GM19467 (cell line): Measurements from ENCODE around the gene KLHL17.
"Not testable (repeated sequence)": the region's sequence is repeated elsewhere in the genome, so short reads cannot be mapped to it uniquely, and the experiment has no call there.

ENCODE experiments used
- ATAC-seq: cut with Tn5 transposase; IDR thresholded peaks from one replicate; pipeline ENCODE4 v1.9.1; 2021; ENCODE audit warnings: mild to moderate bottlenecking, moderate library complexity; ENCODE audit not compliant: unreplicated experiment

Gene KLHL17

DNA sequence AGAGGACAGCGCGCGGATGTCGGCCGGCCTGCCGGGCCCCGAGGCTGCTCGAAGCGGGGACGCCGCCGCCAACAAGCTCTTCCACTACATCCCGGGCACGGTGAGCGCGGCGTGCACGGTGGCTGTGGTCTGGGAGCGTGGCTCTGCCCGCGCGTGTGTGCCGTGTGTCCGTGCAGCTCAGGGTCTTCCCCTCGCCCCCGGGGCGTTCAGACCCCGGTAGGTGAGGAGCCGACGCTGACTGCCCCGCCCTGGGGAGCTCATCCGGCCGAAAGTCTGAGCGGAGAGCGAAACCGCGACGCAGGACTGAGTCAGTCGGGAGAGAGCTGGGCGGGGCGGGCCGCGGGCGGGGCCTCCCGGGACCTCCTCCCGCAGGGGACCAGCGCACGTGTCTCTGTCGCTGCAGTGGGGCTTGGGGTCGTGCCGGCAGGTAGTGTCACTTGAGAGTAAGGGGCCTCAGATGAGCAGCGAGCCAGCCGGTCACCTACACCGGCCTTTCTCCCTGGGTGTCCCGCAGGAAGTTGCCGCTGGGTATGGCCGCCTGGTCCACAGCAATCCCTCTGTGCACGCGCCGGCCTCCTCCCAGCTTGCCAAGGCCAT, 6.4 kb downstream of the KLHL17 start:
- peak; percentile 57 for ATAC-seq

DNA sequence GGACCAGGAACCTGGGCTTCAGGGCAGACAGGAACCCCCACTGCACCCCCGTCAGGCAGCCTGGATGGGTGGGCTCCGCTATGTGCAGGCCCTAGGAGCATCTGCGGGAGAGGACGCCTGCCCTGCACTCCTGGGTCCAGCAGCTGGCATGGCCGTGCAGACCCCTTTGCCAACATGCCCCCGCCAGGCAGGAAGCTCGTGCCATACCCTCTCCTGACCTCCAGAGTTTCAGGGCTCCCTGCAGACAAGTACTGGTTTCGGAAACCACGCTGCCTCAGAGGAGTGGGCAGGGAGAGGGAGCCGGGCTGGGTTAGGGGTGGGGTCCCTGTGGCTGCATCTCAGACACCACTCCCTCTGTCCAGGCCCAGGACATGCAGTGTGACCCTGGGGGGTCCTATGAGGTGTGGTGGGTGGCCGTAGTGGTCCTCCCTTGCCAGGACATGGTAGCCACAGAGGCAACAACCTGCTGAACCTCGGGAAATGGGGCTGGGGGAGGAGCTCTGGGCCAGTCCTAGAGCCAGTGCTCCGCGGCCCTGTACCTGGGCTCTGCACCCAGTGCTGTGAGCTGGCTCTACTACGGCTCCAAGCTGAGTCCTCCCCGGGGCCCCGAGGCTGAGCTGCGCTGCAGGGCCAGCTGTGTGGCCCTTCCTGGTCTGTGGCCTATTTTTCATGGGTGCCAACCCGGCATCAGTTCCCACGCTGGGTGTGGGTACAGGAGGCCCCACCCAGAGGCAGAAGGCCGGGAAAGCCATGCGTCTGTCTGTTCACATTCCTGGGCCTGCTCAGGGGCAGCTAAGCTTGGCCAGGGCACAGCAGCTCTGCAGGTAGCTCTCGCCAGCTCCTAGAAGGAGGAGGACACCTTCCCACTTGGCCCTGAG, 7.3 kb downstream of the KLHL17 start:
- ATAC-seq = no peak

DNA sequence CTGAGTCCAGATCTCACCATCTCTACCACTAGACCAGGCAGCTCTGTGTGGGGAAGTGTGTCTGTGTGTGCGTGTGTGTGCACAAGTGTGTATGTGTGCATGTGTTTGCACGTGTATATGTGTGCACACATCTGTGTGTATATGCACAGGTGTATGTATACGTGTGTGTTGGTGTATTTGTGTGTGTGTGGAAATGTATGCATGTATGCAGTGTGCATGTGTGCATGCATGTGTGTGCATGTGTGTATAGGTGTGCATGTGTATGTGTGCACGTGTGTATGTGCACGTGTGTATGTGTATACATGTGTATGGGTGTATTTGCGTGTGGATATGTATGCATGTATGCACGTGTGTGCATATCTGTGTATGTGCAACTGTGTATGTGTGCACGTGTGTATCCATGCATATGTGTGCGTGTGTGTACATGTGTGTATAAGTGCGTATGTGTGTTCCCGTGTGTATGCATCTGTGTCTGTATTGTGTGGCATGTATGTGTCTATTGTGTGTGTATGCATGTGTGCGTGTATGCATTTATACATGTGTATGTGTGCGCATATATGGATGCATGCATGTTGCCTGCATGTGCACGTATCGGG, 9.0 kb downstream of the KLHL17 start:
- no peak for ATAC-seq

DNA sequence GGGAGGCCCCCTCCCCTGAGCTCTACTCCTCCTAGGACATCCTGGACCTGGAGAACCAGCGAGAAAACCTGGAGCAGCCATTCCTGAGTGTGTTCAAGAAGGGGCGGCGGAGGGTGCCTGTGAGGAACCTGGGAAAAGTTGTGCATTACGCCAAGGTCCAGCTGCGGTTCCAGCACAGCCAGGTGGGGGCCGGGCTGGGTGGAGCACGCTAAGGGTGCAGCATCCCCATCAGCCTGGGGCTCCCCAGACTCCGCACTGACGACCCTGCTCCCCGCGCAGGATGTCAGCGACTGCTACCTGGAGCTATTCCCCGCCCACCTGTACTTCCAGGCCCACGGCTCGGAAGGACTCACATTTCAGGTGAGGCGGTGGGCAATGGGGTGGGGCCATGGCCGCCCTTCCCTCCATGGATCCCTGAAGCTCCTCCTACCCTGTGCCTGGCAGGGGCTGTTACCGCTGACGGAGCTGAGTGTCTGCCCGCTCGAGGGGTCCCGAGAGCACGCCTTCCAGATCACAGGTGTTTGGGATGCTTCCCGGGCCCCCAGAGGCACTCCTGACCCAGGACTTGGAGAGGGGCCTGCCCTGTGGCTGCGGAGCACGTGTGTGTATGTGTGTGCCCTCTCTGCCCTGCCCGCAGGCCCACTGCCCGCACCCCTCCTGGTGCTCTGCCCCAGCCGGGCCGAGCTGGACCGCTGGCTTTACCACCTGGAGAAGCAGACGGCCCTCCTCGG, 10.0 kb downstream of the KLHL17 start:
- ATAC-seq = no peak

DNA sequence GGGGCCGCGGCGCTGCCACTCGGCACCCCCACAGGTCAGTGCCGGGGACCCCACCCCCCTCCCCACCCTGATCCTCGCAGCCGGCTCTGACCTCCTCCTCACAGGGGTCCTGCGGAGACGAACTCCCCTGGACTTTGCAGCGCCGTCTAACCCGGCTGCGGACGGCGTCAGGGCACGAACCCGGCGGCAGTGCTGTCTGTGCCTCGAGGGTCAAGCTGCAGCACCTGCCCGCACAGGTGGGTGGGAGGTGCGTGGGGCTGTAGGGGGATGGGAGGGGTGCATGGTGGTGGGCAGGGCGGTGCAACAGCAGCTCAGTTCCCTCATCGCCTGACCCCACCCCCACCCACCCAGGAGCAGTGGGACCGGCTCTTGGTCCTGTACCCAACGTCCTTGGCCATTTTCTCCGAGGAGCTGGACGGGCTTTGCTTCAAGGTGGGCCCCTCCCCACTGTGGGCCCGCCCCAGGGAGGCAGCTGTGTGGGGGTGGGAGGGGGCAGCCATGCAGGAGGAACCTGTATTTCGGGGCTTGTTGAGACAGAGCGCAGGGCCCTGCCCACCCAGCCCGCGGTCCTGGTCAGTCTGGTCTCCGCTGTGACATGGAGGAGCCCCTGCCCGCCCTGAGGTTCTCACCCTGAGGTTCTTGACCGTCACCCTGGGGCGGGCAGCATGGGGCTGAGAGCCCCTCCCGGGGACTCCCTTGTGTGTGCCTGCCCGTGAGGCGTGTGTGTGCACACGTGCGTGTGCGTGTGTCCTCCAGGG, 10.8 kb downstream of the KLHL17 start:
- no peak for ATAC-seq

DNA sequence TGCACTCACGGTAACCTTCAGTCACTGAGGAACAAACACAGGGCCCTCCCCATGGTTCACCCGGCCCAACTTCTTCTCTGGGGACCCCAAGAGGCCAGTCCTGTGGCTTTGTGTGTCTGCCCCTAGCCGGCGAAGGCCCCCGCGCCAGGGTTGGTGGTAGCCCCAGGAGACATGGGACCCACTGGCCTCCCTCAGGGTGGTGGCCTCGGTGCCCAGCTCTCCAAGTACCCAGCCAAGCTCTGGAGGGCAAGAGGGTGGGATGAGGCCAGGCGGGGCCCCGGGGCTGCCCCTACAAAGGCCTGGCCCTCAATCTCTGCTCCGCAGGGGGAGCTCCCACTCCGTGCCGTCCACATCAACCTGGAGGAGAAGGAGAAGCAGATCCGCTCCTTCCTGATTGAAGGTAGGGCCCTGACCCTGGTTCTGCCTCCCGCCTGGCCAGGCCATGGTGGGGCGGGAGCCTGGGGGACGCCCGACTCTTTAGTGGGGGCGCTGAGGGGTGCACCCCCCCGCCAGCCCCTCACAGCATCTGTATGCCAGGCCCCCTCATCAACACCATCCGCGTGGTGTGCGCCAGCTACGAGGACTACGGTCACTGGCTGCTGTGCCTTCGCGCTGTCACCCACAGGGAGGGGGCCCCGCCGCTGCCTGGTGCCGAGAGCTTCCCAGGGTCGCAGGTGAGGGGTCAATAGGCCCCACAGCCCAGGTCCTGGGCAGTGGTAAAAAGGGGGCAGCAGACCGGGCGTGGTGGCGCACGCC, 11.5 kb downstream of the KLHL17 start:
- ATAC-seq = no peak

DNA sequence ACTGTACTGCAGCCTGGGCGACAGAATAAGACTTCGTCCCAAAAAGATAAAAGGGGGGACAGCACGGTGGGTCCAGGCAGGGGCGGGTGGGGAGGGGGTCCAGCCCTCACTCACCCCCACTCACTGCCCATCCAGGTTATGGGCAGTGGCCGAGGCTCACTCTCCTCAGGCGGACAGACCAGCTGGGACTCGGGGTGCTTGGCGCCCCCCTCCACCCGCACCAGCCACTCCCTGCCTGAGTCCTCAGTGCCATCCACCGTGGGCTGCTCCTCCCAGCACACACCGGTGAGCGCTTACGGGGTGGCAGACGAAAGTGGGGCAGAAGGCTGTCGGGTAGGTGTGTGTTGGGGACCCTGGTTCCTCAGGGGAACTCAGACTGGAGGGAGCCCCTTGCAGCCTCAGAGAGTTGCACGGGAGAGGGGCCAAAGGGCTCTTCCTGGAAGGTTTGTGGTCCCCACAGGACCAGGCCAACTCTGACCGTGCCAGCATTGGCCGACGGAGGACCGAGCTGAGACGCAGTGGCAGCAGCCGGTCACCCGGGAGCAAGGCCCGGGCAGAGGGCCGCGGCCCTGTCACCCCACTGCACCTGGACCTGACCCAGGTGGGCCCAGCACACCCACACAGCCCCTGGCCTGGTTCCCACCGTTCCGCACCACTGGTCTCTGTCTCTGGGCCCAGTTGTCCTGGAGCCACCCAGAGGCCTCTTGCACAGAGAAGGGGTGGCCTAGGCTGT, 12.5 kb downstream of the KLHL17 start:
- no peak for ATAC-seq

DNA sequence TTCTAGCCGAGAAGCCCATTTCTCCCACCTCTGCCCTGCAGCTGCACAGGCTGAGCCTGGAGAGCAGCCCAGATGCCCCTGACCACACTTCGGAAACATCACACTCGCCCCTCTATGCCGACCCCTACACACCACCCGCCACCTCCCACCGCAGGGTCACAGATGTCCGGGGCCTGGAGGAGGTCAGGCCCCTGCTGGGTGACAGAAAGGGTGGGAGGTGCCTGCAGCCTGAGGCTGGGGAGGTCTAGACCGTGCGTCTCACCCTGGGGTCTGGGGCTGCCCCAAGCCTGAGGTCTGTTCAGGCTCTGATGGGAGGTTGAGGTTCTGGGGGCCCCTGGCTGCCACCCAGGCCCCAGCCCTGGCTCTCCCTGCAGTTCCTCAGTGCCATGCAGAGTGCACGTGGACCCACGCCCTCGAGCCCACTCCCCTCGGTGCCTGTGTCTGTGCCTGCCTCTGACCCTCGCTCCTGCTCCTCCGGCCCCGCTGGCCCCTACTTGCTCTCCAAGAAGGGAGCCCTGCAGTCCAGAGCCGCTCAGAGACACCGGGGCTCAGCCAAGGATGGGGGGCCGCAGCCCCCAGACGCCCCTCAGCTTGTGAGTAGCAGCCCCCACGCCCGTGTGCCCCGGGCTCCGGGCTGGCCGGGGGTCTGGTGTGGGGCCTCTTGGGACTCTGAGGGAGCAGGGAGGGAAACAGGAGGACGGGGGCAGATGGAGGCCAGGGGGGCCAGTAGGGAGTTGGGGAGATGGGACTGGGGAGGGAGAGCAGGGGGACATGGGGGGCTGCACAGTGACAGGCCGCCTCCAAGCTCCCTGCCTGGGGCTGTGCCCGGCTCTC, 13.3 kb downstream of the KLHL17 start:
- no peak for ATAC-seq

DNA sequence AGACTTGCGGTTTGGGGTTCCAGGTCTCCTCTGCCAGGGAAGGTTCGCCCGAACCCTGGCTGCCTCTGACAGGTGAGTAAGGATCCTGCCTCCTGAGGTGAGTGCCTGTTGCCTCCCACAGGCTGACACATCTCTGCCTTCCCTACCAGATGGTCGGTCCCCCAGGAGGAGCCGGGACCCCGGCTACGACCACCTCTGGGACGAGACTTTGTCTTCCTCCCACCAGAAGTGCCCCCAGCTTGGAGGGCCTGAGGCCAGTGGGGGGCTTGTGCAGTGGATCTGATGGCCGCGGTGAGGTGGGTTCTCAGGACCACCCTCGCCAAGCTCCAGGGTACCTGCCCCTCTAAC, 13.9 kb downstream of the KLHL17 start:
- no peak for ATAC-seq

DNA sequence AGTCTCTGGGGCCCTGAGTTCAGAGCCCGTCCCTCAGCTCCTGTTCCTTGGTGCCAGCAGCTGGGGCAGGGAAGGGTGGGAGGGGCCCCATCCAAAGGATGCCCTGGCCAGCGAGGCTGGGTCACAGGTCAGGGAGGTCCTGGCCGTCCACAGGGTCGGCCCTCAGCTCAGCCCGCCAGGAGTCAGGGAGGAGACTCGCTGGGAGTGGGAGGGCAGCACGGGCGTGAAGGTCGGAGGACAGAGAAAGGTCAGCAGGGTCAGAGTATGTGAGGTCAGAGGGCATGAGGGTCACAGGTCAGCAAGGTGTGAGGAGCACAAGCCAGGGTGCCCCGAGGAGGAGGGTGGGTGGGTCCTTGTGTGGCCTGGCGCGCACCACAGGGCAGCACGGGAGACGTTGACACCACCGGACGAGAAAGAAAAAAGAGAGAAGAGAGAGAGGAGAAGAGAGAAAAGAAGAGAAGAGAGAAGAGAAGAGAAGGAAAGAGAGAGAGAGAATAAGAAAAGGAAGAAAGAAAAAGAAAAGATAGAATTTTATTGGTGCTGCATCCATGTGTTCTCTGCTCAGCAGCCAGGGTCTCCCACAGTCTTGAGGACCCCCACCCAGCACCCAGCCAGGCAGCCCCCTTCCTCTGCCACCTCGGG, 14.4 kb downstream of the KLHL17 start:
- ATAC-seq = no peak

DNA sequence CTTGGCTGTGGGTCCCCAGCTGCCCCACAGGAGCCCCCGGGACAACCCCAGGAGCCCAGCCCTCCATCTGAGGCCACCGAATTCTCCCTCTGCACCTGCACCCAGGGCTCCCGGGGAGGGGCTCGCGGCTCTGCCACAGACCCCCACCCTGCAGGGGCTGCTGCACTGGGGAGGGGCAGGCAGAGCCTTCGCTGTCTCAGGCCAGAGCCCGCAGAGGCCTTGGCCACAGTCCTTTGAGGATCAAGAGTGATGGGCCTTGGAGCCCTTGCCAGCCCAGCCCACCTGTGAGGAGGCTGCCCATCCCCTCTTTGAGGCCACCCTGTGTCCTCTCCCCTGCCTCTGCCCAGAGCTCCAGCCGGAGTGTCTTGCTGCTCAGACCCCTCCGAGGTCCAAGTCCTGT, 15.0 kb downstream of the KLHL17 start:
- no peak for ATAC-seq

DNA sequence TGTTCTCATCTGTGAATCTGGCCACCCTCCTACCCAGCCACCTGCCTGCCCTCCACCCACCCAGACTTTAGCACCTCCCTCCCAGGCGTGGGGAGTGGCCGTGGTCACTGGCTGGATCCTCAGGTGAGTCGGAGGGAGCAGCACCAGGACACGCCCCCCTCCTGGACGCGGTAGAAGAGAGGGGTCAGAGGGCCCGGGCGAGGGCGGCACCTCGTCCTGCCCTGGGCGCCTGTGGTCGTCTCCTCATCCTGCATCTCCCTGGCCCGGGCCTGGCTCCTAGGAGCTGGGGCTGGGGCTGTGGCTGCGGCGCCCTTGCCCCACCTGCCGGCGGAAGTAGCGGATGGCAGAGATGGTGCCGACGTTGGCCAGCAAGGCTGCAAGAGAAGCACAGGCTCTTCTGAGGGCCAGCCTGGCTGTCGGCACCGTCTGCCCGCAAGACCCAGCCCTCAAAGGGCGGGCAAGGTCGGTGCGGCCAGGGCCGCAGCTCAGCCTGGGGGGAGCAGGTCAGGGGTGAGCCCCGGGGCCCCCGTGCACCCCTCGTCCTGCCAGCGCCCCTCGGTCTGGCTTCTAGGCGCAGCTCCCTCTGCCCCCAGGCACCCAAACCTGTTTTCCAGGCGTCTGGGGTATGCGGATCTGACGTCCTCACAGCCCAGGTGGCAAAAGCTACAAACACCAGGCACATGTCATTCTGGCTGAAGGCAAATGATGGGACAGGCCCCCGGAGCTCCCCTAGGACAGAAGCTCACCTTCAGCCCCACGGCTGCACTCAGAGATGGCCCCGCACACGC, 15.7 kb downstream of the KLHL17 start:
- peak; percentile 52 for ATAC-seq

DNA sequence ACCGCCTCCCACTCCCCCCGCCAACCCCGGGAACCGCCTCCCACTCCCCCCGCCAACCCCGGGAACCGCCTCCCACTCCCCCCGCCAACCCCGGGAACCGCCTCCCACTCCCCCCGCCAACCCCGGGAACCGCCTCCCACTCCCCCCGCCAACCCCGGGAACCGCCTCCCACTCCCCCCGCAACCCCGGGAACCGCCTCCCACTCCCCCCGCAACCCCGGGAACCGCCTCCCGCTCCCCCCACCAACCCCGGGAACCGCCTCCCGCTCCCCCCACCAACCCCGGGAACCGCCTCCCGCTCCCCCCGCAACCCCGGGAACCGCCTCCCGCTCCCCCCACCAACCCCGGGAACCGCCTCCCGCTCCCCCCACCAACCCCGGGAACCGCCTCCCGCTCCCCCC, 16.4 kb downstream of the KLHL17 start:
- not testable (repeated sequence) for ATAC-seq

DNA sequence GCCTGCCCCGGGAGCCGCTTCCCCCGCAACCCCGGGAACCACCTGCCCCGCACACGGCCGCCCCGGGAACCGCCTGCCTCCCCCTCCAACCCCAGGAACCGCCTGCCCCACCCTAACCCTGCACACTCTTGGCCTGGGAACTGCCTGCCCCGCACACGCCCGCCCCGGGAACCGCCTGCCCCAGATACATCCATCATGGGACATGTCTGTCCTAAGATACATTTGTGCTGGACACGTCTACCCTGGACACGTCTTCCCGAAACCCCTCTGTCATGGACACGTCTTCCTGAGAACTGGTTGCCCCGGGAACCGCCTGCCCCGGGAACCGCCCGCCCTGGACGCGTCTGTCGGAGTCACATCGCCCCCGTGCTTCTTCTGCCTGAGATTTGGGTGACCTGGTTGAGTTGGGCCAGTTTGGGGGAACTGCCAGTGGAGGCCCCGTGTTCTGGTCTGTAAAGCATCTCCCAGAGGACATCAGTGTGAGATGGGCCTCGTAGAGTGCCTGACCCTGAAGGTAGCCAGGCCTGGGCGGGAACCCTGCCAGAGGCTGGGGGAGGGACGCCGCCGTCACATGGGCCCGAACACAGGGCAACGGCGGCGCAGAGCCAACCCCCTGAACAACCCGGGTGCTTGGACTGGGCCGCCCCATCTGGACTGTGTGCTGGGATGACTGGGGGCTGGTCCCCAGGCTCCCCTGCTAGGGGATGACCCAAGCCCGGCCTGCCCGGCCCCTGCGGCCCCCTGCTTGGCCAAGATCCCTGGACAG, 17.9 kb downstream of the KLHL17 start:
- ATAC-seq = no peak

DNA sequence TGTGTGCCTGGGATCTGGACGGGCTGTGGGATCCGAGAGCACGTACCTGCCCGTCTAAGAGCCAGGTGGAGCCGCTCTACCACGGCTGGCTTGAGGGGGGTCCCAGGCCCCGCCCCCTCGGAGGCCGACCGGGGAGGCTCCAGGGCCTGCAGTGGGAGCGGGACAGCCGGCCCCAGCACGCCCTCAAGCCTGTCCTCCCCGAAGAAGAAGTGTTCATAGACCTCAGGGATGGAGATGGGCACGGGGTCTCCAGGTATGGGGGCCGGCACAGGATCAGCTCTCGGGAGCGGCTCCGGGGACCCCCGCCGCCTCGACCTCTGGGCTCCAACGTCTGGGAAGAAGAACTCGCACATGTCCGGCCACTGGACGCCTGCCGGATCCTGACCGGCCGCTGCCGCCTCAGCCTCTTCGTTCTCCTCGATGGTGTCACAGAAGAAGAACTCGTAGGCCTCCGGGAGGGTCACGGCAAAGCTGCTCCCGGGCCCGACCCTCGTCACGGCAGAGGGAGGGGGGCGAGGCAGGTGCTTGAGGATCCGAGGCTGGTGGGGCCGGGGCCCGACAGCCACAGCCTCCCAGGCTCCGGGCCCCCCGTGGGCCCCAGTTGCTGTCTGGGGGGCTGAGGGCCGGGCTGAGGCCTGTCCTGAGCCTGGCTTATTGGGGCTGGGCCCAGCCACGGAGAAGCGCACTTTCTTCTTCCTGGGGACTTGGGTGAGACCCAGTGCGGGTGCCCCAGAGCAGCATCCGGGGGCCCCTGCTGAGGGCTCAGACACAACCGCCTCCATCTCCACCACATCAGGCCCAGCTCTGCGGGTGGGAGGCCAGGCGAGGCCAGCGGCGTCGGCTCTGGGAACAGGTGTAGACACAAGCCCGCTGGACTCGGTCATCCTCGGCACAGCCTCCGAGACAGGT, 18.7 kb downstream of the KLHL17 start:
- ATAC-seq = no peak

DNA sequence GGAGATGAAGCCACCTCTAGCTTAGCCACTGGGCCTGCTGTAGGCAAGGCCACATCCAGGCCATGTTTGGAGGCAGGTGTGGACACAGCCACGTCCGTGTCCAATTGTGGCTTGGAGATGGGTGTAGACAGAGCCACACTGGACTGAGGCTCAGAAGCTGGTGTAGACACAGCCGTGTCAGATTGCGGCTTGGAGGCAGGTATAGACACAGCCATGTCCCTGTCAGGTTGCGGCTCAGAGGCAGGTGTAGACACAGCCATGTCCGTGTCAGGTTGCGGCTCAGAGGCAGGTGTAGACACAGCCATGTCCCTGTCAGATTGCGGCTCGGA, 19.3 kb downstream of the KLHL17 start:
- no peak for ATAC-seq
